Measurements from ENCODE around the gene PGAP2. TPM values are rescaled to one million over a fixed set of nuclear protein-coding genes. Genes with fewer than 3 reads are reported as not detected.

The PGAP2 gene
- total RNA-seq, 1 experiment from 2014 or later, result 53.6 TPM

GRCh38 chr11:3796002-3796311 is 12.4 kb upstream of the PGAP2 start:
- H3K4me3 ChIP-seq (ENCODE audit: low read depth, low read length), result peak overlapping the region; percentile 59
- no peak for DNase-seq
- peak overlapping the region; percentile 90 for H3K4me3 Mint-ChIP-seq (ENCODE audit: unreplicated experiment)
- no peaks in the 10 kb centered on the region for H3K27me3 ChIP-seq (replicated peaks; ENCODE audit: control insufficient read depth, insufficient read depth, low read length)
- H3K9me3 Mint-ChIP-seq (ENCODE audit: unreplicated experiment), result no peaks in the 10 kb centered on the region
- peaks cover 7% of the 10 kb centered on the region for H3K4me1 Mint-ChIP-seq (ENCODE audit: low read depth, unreplicated experiment)
- POLR2A ChIA-PET, result interaction anchor here (1.0 to 1.3 kb wide), 2 partner anchors 12 to 13 kb away, joined by 3 to 4 read pairs; no protein-coding TSS in a partner anchor
- BruUV-seq (replicated peaks), result no TSS peak
- no peaks in the 10 kb centered on the region for H3K27me3 Mint-ChIP-seq (ENCODE audit: insufficient read depth, unreplicated experiment)
- no peaks in the 10 kb centered on the region for H3K9me3 ChIP-seq
- CTCF ChIA-PET, result interaction anchor here (3.3 kb wide), 1 partner anchor 12 kb away, joined by 32 read pairs; the partner anchor contains the start of gene PGAP2
- intact Hi-C loops (cut with micrococcal nuclease; ENCODE audit: unreplicated experiment), result loop anchor here (2.0 kb wide), 1 partner anchor 13 kb away; no protein-coding TSS in a partner anchor
- peaks cover 68% of the 10 kb centered on the region for H3K36me3 Mint-ChIP-seq (ENCODE audit: insufficient read depth, unreplicated experiment)
- H3K4me1 ChIP-seq, result peaks cover 15% of the 10 kb centered on the region
- H3K36me3 ChIP-seq (ENCODE audit: control insufficient read depth, insufficient read depth, low read length), result peaks cover 1% of the 10 kb centered on the region; the same call in 1 of the 2 replicates
- TF ChIP-seq CTCF (IDR thresholded peaks at IDR 0.05; ENCODE audit: insufficient read depth in 1 of 2, low read depth in 1 of 2, low read length in 1 of 2, severe bottlenecking in 1 of 2, unreplicated experiment in 1 of 2), result no peak
- peak overlapping the region; percentile 96 for H3K27ac Mint-ChIP-seq (ENCODE audit: unreplicated experiment)

GRCh38 chr11:3796346-3796745 is 12.0 kb upstream of the PGAP2 start:
- ChIA-PET CTCF (interaction anchor here (3.3 kb wide), 1 partner anchor 12 kb away, joined by 32 read pairs; the partner anchor contains the start of gene PGAP2), POLR2A (interaction anchor here (0.5 to 1.3 kb wide), 3 partner anchors 12 to 14 kb away, joined by 3 to 6 read pairs (median 4); no protein-coding TSS in a partner anchor)
- Histone ChIP-seq H3K9me3 (no peaks in the 10 kb centered on the region), H3K4me3 (ENCODE audit: low read depth, low read length) (peak overlapping the region; percentile 59), H3K36me3 (ENCODE audit: control insufficient read depth, insufficient read depth, low read length) (peaks cover 1% of the 10 kb centered on the region; the same call in 1 of the 2 replicates), H3K4me1 (peaks cover 15% of the 10 kb centered on the region), H3K27me3 (replicated peaks; ENCODE audit: control insufficient read depth, insufficient read depth, low read length) (no peaks in the 10 kb centered on the region)
- Mint-ChIP-seq H3K36me3 (ENCODE audit: insufficient read depth, unreplicated experiment) (peaks cover 64% of the 10 kb centered on the region), H3K27me3 (ENCODE audit: insufficient read depth, unreplicated experiment) (no peaks in the 10 kb centered on the region), H3K4me1 (ENCODE audit: low read depth, unreplicated experiment) (peaks cover 7% of the 10 kb centered on the region), H3K27ac (ENCODE audit: unreplicated experiment) (peak overlapping the region; percentile 96), H3K4me3 (ENCODE audit: unreplicated experiment) (peak overlapping the region; percentile 90), H3K9me3 (ENCODE audit: unreplicated experiment) (no peaks in the 10 kb centered on the region)
- no peak for TF ChIP-seq CTCF (IDR thresholded peaks at IDR 0.05; ENCODE audit: insufficient read depth in 1 of 2, low read depth in 1 of 2, low read length in 1 of 2, severe bottlenecking in 1 of 2, unreplicated experiment in 1 of 2)
- DNase-seq, result peak in 1 of 2 experiments; percentile 2
- no TSS peak for BruUV-seq (replicated peaks)
- intact Hi-C loops (cut with micrococcal nuclease; ENCODE audit: unreplicated experiment), result loop anchor here (2.0 kb wide), 1 partner anchor 14 kb away; no protein-coding TSS in a partner anchor

GRCh38 chr11:3796801-3797328 is 11.5 kb upstream of the PGAP2 start:
- peak overlapping the region; percentile 96 for H3K27ac Mint-ChIP-seq (ENCODE audit: unreplicated experiment)
- intact Hi-C loops (cut with micrococcal nuclease; ENCODE audit: unreplicated experiment), result loop anchor here (1.0 to 2.0 kb wide), 3 partner anchors 12 to 44 kb away; no protein-coding TSS in a partner anchor

More at GRCh38 chr11:3796801-3797328, 11.5 kb upstream of the PGAP2 start:
- H3K9me3 Mint-ChIP-seq (ENCODE audit: unreplicated experiment), result no peaks in the 10 kb centered on the region
- Histone ChIP-seq H3K9me3 (no peaks in the 10 kb centered on the region), H3K4me3 (ENCODE audit: low read depth, low read length) (peak overlapping the region; percentile 59), H3K27me3 (replicated peaks; ENCODE audit: control insufficient read depth, insufficient read depth, low read length) (no peaks in the 10 kb centered on the region), H3K36me3 (ENCODE audit: control insufficient read depth, insufficient read depth, low read length) (peaks cover 1% of the 10 kb centered on the region; the same call in 1 of the 2 replicates), H3K4me1 (peaks cover 18% of the 10 kb centered on the region)
- peak overlapping the region; percentile 90 for H3K4me3 Mint-ChIP-seq (ENCODE audit: unreplicated experiment)
- peaks cover 7% of the 10 kb centered on the region for H3K4me1 Mint-ChIP-seq (ENCODE audit: low read depth, unreplicated experiment)
- BruUV-seq (replicated peaks), result no TSS peak
- H3K36me3 Mint-ChIP-seq (ENCODE audit: insufficient read depth, unreplicated experiment), result peaks cover 59% of the 10 kb centered on the region
- no peak for TF ChIP-seq CTCF (IDR thresholded peaks at IDR 0.05; ENCODE audit: insufficient read depth in 1 of 2, low read depth in 1 of 2, low read length in 1 of 2, severe bottlenecking in 1 of 2, unreplicated experiment in 1 of 2)
- ChIA-PET POLR2A (interaction anchor here (0.5 to 1.3 kb wide), 3 partner anchors 11 to 15 kb away, joined by 3 to 6 read pairs (median 4); no protein-coding TSS in a partner anchor), CTCF (interaction anchor here (3.3 kb wide), 1 partner anchor 11 kb away, joined by 32 read pairs; the partner anchor contains the start of gene PGAP2)
- H3K27me3 Mint-ChIP-seq (ENCODE audit: insufficient read depth, unreplicated experiment), result no peaks in the 10 kb centered on the region
- DNase-seq, result peak in 1 of 2 experiments; percentile 71
